Activated CD8-positive, alpha-beta memory T cell treated with anti-CD3 and anti-CD28 coated beads for 1 hour (primary cell): ENCODE results near the gene ATP1A3.

ENCODE experiments used
- DNase-seq, 2 donors: peaks; one replicate each; pipeline ENCODE4 v3.0.0-alpha.2; 2020; ENCODE audit warnings: low read depth in 1 of 2; ENCODE audit errors: extremely low read depth in 1 of 2

ATP1A3 gene

GRCh38 chr19:41918653-41919244 lies 75.3 kb downstream of the ATP1A3 start:
- DNase-seq, result no peak

GRCh38 chr19:41918095-41918494 lies 75.9 kb downstream of the ATP1A3 start:
- DNase-seq, result no peak

- no peak for DNase-seq
These were observed 76.4 kb downstream of the ATP1A3 start for GRCh38 chr19:41917676-41918075.
